Fibroblast of villous mesenchyme (primary cell): ENCODE measurements around the gene PRRT1B. TPM values are rescaled to one million over a fixed set of nuclear protein-coding genes. Genes with fewer than 3 reads are reported as not detected.

ENCODE experiments used
- DNase-seq: peaks from one replicate; pipeline ENCODE4 v3.0.0-alpha.2; 2010; ENCODE audit warnings: low read depth
- H3K4me3 ChIP-seq: 2 replicates; pipeline ENCODE4 v1.5.1; 2011; ENCODE audit warnings: low read depth, mild to moderate bottlenecking, low read length
- total RNA-seq: library from RNA; depleted of rRNA; stranded (reverse); fragments of >200 nt; gene quantifications from 2 replicates; pipeline ENCODE4 v1.2.3, GENCODE V29; 2012
- TF ChIP-seq, protein P1 (sequence below): IDR thresholded peaks from 2 replicates; pipeline ENCODE4 v1.5.1; 2012; ENCODE audit warnings: low read depth, mild to moderate bottlenecking, low read length; ENCODE audit not compliant: insufficient read depth

The PRRT1B gene
- total RNA-seq, 1 donor, result not detected

DNA sequence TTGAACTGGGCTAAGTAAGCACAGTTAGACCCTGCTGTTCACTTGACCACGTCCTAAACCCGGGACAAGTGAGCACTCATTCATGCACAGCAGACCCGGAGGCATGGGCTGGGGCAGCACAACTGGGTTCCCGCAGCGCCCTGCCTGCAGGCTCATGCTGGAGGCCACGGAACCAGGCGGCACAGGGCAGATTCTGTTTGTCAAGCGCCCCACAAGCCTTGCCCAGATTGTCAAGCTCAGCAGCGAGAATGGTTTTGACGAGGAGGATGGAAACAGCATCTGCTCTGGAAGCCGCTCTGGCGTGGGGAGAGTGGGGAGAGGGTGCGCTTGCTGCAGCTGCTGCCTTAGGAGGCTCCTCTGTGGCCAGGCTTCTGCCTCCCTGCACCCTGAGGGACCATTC lies 32.7 kb downstream of the PRRT1B start:
- no peak overlapping the region for H3K4me3 ChIP-seq
- TF ChIP-seq, protein P1, sequence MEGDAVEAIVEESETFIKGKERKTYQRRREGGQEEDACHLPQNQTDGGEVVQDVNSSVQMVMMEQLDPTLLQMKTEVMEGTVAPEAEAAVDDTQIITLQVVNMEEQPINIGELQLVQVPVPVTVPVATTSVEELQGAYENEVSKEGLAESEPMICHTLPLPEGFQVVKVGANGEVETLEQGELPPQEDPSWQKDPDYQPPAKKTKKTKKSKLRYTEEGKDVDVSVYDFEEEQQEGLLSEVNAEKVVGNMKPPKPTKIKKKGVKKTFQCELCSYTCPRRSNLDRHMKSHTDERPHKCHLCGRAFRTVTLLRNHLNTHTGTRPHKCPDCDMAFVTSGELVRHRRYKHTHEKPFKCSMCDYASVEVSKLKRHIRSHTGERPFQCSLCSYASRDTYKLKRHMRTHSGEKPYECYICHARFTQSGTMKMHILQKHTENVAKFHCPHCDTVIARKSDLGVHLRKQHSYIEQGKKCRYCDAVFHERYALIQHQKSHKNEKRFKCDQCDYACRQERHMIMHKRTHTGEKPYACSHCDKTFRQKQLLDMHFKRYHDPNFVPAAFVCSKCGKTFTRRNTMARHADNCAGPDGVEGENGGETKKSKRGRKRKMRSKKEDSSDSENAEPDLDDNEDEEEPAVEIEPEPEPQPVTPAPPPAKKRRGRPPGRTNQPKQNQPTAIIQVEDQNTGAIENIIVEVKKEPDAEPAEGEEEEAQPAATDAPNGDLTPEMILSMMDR, result no peak
- no peak for DNase-seq

DNA sequence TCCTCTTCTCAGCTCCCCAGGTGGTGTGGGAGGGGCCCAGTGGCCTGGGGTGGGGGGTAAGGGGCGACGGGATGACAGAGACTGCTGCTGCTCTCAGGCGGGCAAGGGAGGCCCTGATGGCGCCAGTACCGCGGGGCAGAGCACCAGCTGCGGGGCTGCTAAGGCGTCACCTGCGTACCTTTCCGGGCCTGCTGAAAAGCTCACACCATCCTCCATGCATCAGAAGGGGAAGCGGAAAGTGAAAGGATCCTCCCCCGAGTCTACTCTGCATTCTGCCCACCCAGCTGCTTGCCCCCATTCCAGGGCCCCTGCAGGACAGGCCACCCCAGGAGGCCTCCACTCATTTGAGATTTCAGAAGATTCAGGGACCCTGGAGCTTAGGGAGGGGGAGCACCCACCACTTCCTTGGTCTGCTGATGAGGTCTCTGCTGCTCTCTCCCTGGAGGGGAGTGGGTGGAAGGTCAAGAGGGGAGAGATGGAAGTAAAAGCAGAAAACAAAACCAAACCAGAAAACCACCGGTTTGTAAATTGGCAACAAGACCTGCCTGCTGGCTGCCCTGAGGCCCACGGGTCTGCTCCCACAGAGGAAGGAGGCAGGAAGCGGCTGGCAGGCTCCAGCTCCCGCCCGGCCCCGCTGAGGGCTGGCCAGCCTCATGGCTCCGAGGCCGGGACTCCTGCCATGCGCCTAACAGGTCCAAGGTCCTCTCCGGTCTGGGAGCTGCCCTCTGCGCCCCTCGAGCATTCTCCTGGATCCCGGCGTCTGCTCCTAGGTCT lies 33.6 kb downstream of the PRRT1B start:
- TF ChIP-seq, protein P1, result no peak
- no peak for DNase-seq

DNA sequence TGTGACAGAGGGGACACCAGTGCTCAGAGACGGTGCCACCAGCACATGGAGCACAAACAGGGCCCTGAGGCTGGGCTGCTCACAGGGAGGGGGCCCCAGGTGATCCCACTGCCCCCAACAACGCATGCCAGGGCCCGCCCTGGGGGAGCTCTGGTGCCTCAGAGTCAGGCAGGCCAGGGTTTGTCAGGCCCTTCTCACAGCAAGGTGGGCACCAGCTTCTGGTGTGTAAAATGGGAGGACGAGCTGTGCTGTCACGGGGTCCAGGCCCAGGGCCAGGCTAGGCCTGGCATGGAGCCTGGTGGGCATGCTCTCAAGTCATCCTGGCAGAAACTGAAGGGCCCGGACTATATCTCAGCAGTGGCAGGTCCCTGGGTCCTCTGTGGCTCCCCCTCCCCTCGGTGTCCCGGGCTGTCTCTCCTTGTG lies 34.5 kb downstream of the PRRT1B start:
- TF ChIP-seq, protein P1, result no peak
- DNase-seq, result no peak
- H3K4me3 ChIP-seq, result no peak overlapping the region

More for the DNA sequence above, 33.6 kb downstream of the PRRT1B start:
- H3K4me3 ChIP-seq, result no peak overlapping the region

DNA sequence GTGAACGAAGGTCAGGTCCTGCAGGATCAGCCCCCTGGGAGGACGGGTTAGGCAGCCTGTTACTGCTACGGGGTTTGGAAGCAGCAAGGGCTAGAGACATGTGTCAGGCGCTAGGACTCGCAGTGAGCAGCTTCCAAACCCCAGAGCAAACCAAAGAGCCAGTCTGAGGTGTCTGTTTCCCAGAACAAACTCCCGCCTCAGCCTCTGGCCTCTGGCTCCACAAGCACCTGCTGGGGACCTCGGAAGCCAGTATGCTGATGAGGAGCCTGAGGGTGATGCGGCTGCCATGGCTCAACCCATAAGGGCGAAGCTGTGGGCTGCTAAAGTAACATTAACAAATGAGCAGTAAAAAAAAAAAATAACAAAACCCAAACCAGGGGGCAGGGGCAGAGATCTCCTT lies 35.0 kb downstream of the PRRT1B start:
- no peak for DNase-seq
- TF ChIP-seq, protein P1, result no peak
- H3K4me3 ChIP-seq, result no peak overlapping the region

DNA sequence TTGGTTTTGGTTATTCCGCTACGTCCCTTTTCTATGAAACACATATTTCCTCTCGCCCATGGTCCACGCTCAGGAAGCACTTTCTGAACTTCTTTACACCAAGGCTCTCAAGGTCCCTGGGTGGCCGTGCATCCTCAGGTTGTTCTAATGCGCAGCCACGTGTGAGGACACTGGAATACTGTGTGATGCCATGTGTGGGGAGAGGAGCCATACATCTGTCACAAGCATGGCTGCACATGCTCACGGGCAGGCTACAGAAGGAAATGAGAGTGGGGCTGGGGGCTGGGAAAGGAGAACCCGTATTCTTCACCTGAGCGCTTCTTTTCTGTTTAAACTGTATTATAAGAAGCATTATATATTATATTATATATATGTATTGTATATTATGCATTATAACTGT lies 36.7 kb downstream of the PRRT1B start:
- DNase-seq, result no peak
- TF ChIP-seq, protein P1, result no peak
- H3K4me3 ChIP-seq, result no peak overlapping the region

DNA sequence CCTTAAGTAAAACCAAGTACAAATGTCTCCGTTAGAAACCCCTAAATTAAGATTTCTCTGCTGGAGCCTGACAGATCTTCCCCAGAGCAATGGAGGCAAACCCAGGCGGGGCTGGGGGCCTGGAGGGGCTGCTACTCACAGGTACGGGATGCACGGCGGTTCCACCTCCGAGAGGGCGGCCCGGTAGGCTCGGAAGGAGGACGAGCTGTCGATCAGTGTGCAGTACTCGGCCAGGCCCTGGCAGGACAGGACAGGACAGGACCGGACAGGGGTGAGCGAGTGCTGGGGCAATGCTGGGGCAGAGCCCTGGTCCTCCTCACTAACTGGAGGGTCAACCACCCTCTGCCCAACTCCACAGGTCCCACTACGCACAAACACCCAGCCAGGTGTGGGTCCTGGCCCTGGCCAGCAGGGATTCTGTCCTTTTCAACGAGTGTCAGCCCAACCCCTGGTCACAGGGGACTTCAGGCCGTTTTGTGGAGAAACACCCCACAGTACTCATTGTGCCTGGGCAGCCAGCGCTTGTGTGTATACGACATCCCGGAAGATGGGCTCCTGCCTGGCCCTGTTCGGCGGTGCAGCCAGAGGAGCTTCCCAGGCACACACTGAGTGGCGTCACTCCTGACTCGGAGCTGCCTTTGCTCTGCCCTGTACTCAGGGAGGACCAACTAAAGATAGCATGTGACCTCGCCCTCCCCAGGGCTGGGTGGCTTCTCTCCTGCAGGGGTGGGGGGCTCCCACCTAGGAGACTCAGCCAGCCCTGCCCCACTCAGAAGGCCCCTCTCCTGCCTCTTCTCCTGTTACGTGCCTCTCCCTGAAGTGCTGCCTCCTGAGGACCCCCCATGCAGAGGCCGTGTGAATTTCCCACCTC lies 37.4 kb downstream of the PRRT1B start:
- no peak for DNase-seq

More for the DNA sequence above, 37.4 kb downstream of the PRRT1B start:
- no peak overlapping the region for H3K4me3 ChIP-seq
- TF ChIP-seq, protein P1, result no peak
